CD4-positive, alpha-beta T cell treated with Interleukin-15 for 4 hours (primary cell): ENCODE results near the gene CHST3.
"Not testable (repeated sequence)": the region's sequence is repeated elsewhere in the genome, so short reads cannot be mapped to it uniquely, and the experiment has no call there.

Source experiments
- DNase-seq: peaks from one replicate; pipeline ENCODE4 v3.0.0-alpha.2; 2020; ENCODE audit warnings: low spot score

The CHST3 gene

GRCh38 chr10:72030762-72031543 is 66.8 kb downstream of the CHST3 start:
- no peak for DNase-seq

DNA sequence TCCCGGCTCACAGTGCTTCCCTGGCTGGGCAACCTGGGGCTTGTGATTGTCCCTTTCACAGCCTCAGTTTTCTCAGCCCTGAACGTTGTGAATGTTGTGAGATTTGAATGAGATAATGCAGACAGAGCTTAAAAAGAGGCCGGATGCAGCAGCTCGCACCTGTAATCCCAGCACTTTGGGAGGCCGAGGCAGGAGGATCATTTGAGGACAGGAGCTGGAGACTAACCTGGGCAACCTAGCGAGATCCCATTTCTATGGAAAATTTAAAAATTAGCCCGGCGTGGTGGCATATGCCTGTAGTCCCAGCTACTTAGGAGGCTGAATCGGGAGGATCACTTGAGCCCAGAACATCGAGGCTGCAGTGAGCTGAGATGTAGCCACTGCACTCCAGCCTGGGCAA is 67.5 kb downstream of the CHST3 start:
- no peak for DNase-seq

DNA sequence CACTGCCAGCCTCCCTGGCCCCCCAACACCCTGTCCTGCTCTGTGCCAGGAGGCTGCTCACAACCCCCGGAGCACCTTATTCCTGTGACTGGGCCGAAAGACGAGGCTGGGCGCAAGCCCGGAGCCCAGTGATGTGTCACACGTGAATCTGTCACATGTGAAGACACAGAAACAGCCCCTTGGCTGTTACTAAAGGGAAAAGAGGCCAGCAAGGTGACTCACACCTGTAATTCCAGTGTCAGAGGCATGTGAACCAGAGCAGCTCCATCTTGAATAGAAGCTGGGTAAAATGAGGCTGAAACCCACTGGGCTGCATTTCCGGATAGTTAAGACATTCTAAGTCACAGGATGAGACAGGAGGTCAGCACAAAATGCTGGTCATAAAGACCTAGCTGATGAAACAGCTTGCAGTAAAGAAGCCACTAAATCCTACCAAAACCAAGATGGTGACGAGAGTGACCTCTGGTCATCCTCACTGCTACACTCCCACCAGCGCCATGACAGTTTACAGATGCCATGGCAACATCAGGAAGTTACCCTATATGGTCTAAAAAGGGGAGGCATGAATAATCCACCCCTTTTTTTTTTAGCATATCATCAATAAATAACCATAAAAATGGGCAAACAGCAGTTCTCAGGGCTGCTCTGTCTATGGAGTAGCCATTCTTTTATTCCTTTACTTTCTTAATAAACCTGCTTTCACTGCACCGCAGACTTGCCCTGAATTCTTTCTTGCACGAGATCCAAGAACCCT is 68.4 kb downstream of the CHST3 start:
- DNase-seq = not testable (repeated sequence)

DNA sequence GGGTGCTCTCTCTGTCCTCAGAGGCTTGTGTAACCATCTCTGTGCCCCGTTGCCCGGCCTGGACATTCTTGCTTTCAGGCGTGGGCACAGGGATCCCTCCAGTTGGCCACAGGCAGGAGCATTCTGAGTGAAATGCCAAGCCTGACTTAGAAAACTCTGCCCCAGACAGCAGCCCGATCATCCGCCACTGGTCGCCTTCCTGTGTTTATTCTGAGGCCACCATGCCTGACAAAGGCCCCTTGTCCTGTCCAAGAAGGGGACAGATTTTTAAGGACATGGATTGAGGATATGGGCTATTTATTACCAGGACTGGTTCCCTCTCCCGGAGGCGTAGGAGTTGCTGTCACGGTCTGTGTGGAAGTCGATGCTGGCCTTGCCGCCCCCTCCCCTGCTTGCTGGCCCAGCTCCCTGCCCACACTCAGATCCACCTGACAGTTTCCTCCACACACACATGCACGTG is 69.9 kb downstream of the CHST3 start:
- DNase-seq = no peak

- DNase-seq = no peak
Measured at GRCh38 chr10:72034761-72035160, 70.6 kb downstream of the CHST3 start.

DNA sequence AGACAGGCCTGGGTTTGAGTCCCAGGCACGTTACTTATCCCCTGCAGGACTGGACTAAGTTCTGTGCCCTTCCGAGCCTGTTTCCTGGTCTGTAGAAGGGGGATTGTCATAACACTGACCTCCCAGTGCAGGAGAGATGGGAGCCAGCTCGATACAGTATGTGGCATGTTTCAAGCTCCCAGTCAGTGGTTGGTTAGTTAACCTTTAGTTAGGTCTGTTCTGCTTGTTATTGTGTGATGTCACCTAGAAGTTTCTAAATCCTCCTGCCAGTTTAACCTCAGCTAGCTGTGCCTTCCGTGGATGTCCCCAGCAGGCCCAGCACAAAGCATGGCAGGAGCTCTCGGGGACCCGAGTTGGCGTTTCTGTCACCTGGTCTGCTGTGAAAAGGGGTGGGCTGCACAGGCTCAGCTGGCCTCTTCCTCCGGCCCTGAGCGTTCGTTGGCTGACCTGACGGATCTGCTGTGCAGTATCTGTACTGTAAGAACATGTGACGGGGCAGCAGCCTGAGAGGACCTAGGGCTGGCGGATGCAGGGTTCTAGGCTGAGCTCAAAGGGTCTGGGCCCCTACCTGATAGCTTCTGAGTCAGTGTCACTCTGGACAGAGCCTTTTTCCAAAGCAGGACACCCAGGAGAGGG is 71.2 kb downstream of the CHST3 start:
- no peak for DNase-seq

DNA sequence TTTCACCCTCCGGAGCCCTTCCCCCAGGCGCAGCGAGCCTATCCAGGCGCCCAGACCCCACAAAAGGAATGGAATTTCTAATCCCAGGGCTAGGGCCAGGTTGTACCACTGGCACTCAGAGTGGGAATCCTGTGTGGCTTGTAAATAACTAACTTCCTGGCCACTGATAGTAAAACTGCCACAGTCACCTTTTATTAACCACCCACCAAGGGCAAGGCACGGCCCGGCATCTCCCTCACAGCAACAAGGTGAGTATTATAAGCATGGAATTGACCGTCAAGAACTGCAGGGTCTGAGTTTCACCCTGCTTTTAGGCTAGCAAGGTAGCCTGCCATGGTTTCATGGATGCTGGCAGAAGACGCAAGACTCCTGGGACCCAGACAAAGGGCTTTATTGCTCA is 73.1 kb downstream of the CHST3 start:
- DNase-seq = no peak

GRCh38 chr10:72037811-72038210 is 73.6 kb downstream of the CHST3 start:
- no peak for DNase-seq

DNA sequence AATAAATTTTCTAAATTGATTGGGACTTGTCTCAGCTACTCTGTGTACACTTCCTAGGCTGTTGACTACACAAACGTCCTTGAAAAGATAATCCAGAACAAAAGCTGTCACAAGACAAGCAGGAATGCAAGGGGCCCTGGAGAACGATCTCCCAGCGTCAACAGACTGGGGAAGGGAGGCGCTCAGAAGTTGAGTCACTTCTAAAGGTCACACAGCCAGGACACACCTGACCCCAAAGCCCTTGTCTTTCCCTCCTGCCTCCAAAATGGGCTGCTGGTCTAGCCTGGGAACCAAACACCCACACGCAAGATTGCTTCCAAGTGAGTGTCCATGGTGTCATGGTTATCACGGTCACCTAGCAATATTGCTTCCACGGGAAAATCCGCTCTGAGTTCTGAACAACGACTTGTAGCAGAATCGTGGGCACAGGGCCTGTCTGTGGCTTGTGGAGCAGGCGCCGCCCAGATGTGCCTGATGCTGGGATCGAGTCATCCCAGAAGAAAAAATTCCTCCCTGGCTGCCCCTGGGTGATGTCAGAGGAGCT is 74.3 kb downstream of the CHST3 start:
- DNase-seq = no peak

DNA sequence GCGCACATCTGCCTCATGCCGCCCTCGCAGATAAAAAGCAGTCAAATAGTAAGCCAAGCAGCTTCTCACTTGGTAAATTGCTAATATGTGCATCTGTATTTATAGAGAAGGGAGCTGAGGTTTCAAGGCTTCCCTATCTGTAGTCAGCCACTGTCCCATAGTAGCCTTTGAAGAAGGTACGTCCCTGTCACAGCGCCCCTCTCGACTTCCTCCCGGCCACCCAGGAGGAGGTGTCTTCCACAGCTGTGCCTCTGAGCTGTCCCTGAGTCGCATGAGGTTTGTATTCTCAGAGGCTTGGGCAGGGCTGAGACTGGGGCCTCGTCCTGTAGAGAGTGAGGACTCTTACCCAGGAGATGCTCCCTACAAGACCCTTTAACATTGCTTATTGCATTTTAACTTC is 75.2 kb downstream of the CHST3 start:
- DNase-seq = no peak

- DNase-seq = no peak
Measured at GRCh38 chr10:72041491-72041890, 77.3 kb downstream of the CHST3 start.

GRCh38 chr10:72043016-72043834 is 79.0 kb downstream of the CHST3 start:
- DNase-seq = no peak

GRCh38 chr10:72044417-72045041 is 80.3 kb downstream of the CHST3 start:
- no peak for DNase-seq

- DNase-seq = no peak
Measured at GRCh38 chr10:72045586-72045985, 81.4 kb downstream of the CHST3 start.

DNA sequence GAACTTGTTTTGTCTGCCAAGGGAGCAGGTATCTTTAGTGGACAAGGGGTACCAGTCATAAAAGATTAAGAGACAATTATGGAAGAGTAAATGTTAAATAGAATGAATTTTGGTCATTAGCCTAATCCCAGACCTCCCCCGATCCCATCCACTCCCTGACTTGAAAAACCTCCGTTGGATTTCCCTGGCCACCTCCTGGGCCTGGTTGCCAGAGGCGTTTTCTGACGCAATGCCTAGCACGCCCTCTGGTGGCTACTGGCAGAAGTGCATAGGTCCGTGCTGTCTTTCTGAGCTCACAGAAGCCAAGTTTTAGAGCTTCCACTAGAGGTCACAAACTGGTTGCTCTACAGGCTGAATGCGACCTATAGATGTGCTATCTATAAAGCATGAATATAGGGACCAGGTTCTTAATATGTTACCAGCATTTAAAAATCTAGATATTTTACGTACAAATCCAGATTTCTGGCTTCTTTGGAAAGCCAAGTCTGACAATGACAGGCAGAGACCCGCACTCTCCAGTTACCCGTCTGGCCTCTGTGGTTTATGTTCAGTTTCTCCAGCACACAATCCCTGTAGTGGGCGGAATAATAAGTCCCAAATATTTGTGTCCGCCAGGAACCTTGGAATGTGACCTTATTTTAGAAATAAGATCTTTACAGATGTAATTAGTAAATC is 84.4 kb downstream of the CHST3 start:
- DNase-seq = peak; percentile 90

- no peak for DNase-seq
Measured at GRCh38 chr10:72049472-72049871, 85.3 kb downstream of the CHST3 start.

GRCh38 chr10:72049969-72050781 is 86.0 kb downstream of the CHST3 start:
- no peak for DNase-seq

DNA sequence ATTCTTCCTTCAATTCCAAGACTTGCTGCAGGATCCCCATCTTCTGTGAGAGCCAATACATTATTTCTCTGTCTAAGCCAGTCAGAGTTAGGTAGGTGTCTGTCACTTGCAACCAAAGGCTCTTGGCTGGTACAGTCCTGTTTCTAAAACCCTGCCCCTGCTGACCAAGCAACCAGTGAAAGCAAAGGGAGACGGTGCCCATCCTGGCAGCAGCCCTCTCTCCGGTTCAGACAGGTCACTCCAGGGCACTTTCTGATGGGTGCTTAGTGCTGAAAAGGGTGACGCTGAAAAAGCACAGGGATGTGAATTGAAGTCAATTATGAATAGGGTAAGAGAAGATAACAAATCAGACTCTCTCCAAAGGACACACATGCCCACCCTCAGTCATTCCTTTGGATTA is 86.7 kb downstream of the CHST3 start:
- no peak for DNase-seq

DNA sequence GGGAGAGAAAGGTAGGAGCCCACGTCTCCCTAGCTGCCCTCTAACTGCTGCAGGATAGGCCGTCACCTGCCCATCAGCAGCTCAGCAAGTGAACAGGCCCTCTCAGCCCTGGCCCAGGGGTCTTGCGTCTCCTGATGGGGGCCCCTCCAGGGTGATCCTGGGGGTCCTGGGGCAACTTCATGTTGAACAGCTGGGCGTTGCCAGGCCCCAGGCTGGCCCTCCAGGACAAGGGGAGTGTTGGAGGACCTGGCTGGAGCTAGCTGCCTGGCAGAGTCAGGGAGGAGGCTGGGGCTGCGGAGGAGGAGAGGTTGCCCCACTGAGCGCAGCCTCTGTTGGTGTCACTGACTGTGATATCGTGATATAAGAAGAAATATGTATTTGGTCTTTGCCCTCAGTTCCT is 89.5 kb downstream of the CHST3 start:
- no peak for DNase-seq

GRCh38 chr10:72056113-72056512 is 91.9 kb downstream of the CHST3 start:
- DNase-seq = no peak
